Breast epithelium (tissue), 3 donors: Measurements from ENCODE around the gene TSHZ3.

Source experiments
- CTCF ChIP-seq, 3 donors: fragments of 450-650 bp; IDR thresholded peaks; one replicate each; pipeline ENCODE4 v1.5.1; 2016 to 2017; ENCODE audit warnings: antibody characterized with exemption in 3 of 3, mild to moderate bottlenecking in 3 of 3, moderate library complexity in 3 of 3
- POLR2A ChIP-seq: fragments of 450-650 bp; IDR thresholded peaks from one replicate; pipeline ENCODE4 v1.6.1; 2016; ENCODE audit warnings: antibody characterized with exemption, mild to moderate bottlenecking, moderate library complexity
- POLR2AphosphoS5 ChIP-seq, 3 donors: sonication (generic); formaldehyde crosslinking; IDR thresholded peaks; one replicate each; pipeline ENCODE4 v1.6.1; 2017; ENCODE audit warnings: antibody characterized with exemption in 3 of 3

- TF ChIP-seq CTCF (IDR thresholded peaks at IDR 0.05), result no peak
- TF ChIP-seq POLR2A, result no peak
- TF ChIP-seq POLR2AphosphoS5 (IDR thresholded peaks at IDR 0.05), result no peak
Observed at GRCh38 chr19:31232871-31233270, 116.4 kb downstream of the TSHZ3 start.
